ENCODE results near the gene G2E3. TPM values are rescaled to one million over a fixed set of nuclear protein-coding genes. Genes with fewer than 3 reads are reported as not detected.
A peak's percentile ranks its signal among the peaks of the same experiment; 100 is the strongest.

Gene G2E3
- total RNA-seq, 1 donor: 11.9 TPM

DNA sequence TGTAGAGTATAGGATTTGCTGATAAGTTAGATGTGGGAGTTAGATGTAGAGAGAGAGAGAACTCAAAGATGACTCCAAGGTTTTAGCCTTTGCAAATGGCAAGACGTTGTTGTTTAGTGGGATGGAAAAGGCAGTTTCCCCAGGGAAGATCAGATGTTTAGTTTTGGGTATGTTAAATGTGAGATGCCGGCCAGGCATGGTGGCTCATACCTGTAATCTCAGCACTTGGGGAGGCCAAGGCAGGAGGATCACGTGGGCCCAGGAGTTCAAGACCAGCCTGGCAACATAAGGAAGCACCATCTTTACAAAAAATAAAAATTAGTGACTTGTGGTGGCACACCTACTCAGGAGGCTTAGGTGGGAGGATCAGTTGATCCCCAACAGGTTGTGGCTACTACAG, 96.7 kb downstream of the G2E3 start:
- Histone ChIP-seq H2AFZ (ENCODE audit: low read length) (no peak overlapping the region), H3K36me3 (ENCODE audit: insufficient read depth, low read length) (peaks cover 66% of the 10 kb centered on the region), H3K4me1 (ENCODE audit: insufficient read depth, low read length) (no peaks in the 10 kb centered on the region), H3K27me3 (ENCODE audit: insufficient read depth, low read length) (no peaks in the 10 kb centered on the region), H3K4me3 (ENCODE audit: insufficient read depth, low read length) (no peak overlapping the region), H3K27ac (ENCODE audit: low read depth, low read length) (no peak overlapping the region), H3K79me2 (ENCODE audit: insufficient read depth, low read length) (peaks cover 4% of the 10 kb centered on the region), H3K9me3 (ENCODE audit: low read depth, low read length) (no peaks in the 10 kb centered on the region), H4K20me1 (ENCODE audit: insufficient read depth, low read length) (peaks cover 6% of the 10 kb centered on the region), H3K4me2 (ENCODE audit: insufficient read depth, low read length) (no peak overlapping the region)
- DNase-seq (ENCODE audit: insufficient read length, low spot score, missing footprints): no peak
- no peak for TF ChIP-seq CTCF (IDR thresholded peaks at IDR 0.05; ENCODE audit: extremely low read depth, low read depth, low read length)

DNA sequence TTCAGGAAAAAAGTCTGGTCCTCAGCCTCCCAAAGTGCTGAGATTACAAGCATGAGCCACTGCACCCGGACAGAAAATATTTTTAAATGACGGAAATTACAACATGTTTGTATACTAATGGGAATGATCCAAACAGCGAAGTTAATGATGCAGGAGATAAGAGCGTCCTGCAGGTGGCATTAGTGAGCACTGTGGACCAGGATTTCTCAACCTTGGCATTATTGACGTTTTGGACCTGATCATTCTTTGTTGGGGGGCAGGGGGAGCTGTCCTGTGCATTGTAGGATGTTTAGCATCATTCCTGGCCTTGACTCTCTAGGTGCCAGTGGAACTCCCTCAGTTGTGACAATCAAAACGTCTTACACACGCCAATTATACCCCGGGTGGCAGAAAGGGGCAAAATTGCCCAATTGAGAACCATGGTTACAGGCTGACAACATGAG, 97.3 kb downstream of the G2E3 start:
- H3K36me3 ChIP-seq (ENCODE audit: insufficient read depth, low read length): peaks cover 65% of the 10 kb centered on the region

GRCh38 chr14:30657050-30657449, 98.1 kb downstream of the G2E3 start:
- peak overlapping the region; percentile 17 for H3K27ac ChIP-seq (ENCODE audit: low read depth, low read length)
- DNase-seq (ENCODE audit: insufficient read length, low spot score, missing footprints): no peak
- H3K79me2 ChIP-seq (ENCODE audit: insufficient read depth, low read length): peaks cover 13% of the 10 kb centered on the region
- H4K20me1 ChIP-seq (ENCODE audit: insufficient read depth, low read length): peaks cover 6% of the 10 kb centered on the region
- H3K9me3 ChIP-seq (ENCODE audit: low read depth, low read length): no peaks in the 10 kb centered on the region
- no peak overlapping the region for H2AFZ ChIP-seq (ENCODE audit: low read length)
- H3K4me3 ChIP-seq (ENCODE audit: insufficient read depth, low read length): no peak overlapping the region
- no peaks in the 10 kb centered on the region for H3K27me3 ChIP-seq (ENCODE audit: insufficient read depth, low read length)
- TF ChIP-seq CTCF (IDR thresholded peaks at IDR 0.05; ENCODE audit: extremely low read depth, low read depth, low read length): no peak
- peaks cover 62% of the 10 kb centered on the region for H3K36me3 ChIP-seq (ENCODE audit: insufficient read depth, low read length)
- H3K4me2 ChIP-seq (ENCODE audit: insufficient read depth, low read length): no peak overlapping the region
- H3K4me1 ChIP-seq (ENCODE audit: insufficient read depth, low read length): no peaks in the 10 kb centered on the region

More for the DNA sequence above, 97.3 kb downstream of the G2E3 start:
- peaks cover 9% of the 10 kb centered on the region for H3K79me2 ChIP-seq (ENCODE audit: insufficient read depth, low read length)
- no peak overlapping the region for H2AFZ ChIP-seq (ENCODE audit: low read length)
- DNase-seq (ENCODE audit: insufficient read length, low spot score, missing footprints): no peak
- peak; percentile 81 for TF ChIP-seq CTCF (IDR thresholded peaks at IDR 0.05; ENCODE audit: extremely low read depth, low read depth, low read length)
- H3K4me3 ChIP-seq (ENCODE audit: insufficient read depth, low read length): no peak overlapping the region
- peaks cover 6% of the 10 kb centered on the region for H4K20me1 ChIP-seq (ENCODE audit: insufficient read depth, low read length)
- H3K9me3 ChIP-seq (ENCODE audit: low read depth, low read length): no peaks in the 10 kb centered on the region
- no peaks in the 10 kb centered on the region for H3K27me3 ChIP-seq (ENCODE audit: insufficient read depth, low read length)
- H3K4me1 ChIP-seq (ENCODE audit: insufficient read depth, low read length): no peaks in the 10 kb centered on the region
- peak overlapping the region; percentile 17 for H3K27ac ChIP-seq (ENCODE audit: low read depth, low read length)
- no peak overlapping the region for H3K4me2 ChIP-seq (ENCODE audit: insufficient read depth, low read length)

DNA sequence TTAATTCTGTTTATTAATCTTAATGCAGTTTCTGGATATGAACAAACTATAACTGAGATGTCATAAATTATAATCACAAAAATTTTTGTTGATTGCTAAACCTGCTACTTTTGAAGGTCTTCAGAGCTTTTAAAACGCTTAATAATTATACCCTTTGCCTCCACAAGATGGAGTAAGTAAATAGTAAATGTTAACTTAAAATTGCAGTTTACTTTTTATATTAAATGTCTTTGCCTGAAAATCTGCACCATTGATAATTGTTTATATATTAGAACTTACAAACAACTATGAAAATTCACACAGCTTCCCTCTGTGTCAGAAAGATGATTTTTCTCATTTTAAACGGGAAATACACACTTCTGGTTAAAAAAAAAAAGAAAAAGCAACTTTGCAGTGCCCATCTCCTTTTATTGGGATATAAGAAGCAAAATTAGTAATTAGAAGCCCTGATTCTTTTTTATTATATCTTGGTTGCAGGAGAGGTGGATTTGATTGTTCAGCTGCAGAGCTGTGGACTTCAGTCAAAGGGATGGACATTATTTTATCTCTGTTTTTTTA, 98.7 kb downstream of the G2E3 start:
- Histone ChIP-seq H3K79me2 (ENCODE audit: insufficient read depth, low read length) (peaks cover 15% of the 10 kb centered on the region), H2AFZ (ENCODE audit: low read length) (no peak overlapping the region), H3K36me3 (ENCODE audit: insufficient read depth, low read length) (peaks cover 59% of the 10 kb centered on the region), H3K27ac (ENCODE audit: low read depth, low read length) (no peak overlapping the region), H3K4me2 (ENCODE audit: insufficient read depth, low read length) (no peak overlapping the region), H3K4me1 (ENCODE audit: insufficient read depth, low read length) (no peaks in the 10 kb centered on the region), H3K9me3 (ENCODE audit: low read depth, low read length) (no peaks in the 10 kb centered on the region), H3K4me3 (ENCODE audit: insufficient read depth, low read length) (no peak overlapping the region), H3K27me3 (ENCODE audit: insufficient read depth, low read length) (no peaks in the 10 kb centered on the region), H4K20me1 (ENCODE audit: insufficient read depth, low read length) (peaks cover 6% of the 10 kb centered on the region)
- peak; percentile 40 for TF ChIP-seq CTCF (IDR thresholded peaks at IDR 0.05; ENCODE audit: extremely low read depth, low read depth, low read length)
- no peak for DNase-seq (ENCODE audit: insufficient read length, low spot score, missing footprints)

Data from osteoblast (primary cell).